ENCODE measurements around the gene MATCAP1. TPM values are rescaled to one million over a fixed set of nuclear protein-coding genes. Genes with fewer than 3 reads are reported as not detected.

Gene MATCAP1
- polyA plus RNA-seq, 4 donors, result 23.9 to 68.7 (median 45.6) TPM

DNA sequence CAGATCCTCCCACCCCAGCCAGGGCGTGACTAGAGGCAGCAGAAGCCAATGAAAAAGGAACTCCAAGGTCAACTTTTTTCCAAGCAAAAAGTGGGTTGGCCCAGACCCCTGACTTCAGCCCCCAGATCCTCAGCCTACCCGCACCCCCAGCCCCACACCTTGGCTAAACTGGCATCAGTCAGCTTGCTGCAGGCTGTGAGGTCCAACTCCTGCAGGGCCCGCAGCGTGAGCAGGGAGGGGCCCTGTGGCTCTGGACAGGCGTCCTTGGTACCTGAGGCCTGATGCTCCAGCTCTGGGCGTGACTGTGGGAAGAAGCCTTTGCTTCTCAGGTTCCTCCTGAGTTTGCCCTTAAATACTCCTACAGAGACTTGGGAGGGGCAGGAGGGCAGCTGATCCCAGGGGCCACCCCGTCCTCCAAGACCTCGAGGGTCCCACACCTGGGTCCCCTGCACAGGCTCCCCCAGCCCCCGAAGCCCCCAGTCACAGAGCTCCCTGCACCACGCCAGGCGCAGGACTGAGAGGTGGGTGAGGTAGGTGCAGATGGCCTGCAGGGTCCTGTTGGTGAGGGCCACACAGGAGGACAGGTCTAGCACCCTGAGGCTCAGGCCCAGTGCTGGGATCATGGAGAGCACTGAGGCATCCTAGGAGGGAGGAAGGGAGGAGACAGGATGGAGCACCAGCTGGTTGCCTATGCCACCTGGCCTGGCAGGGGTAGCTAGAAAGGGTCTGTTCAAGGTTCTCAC, 24.6 kb upstream of the MATCAP1 start:
- DNase-seq (ENCODE audit: low read depth in 4 of 4, low spot score in 2 of 4), result no peak

GRCh38 chr16:67207249-67208091, 23.7 kb upstream of the MATCAP1 start:
- DNase-seq (ENCODE audit: low read depth in 4 of 4, low spot score in 2 of 4), result no peak

DNA sequence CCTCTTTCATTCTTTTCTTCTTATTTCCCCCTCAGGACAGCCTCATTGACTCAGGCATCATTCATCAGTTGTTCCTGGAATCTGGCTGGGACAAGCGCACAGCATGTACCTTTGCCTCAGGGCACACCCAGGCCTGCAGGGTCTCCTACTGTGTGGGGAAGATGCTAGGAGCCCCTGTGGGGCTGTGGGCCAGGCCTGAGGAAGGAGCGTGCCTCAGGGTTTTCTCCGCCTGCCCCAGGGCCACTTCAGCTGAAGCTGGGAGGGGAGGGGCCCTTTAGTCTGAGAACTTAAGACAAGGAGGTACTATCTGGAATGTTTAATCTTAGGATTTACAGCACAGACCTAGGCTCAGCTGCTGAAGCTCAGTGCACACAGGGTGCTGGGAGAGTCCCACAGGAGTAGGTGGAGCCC, 23.1 kb upstream of the MATCAP1 start:
- no peak for DNase-seq (ENCODE audit: low read depth in 4 of 4, low spot score in 2 of 4)

DNA sequence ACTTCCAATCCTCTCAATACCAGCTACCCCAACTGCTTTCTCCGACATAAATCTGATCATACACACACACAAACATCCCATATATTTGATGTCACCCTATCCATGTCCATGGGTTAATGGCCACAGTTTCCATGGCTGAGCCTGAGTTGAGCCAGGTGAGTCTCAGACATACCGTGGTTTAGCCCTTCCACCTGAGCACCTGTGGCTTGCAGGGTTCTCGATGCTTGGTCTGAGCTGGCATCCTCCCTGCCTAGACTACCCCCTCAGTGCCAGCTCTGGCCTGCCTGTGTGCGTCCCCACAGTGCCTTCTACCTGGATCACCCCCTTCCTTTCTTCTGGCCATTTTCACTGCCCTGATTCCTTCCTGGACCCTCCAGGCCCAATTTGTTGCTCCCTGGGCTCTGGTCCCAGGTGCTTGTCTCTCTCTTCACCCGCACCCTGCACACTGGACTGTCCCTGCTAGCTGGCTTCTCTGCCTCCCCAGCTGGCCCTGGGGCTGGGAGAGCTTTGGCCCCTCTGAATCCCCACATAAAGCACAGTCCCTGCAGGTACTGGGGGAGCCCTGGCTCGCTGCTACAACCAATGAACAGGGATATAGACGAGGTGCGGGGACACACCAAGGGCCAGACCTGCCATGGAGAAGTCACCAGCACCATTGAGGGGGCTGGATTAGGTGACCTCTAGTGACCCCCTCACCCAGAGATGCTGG, 22.5 kb upstream of the MATCAP1 start:
- DNase-seq (ENCODE audit: low read depth in 4 of 4, low spot score in 2 of 4), result no peak

- no peak for DNase-seq (ENCODE audit: low read depth in 4 of 4, low spot score in 2 of 4)
Measured at GRCh38 chr16:67204076-67204475, 20.3 kb upstream of the MATCAP1 start.

DNA sequence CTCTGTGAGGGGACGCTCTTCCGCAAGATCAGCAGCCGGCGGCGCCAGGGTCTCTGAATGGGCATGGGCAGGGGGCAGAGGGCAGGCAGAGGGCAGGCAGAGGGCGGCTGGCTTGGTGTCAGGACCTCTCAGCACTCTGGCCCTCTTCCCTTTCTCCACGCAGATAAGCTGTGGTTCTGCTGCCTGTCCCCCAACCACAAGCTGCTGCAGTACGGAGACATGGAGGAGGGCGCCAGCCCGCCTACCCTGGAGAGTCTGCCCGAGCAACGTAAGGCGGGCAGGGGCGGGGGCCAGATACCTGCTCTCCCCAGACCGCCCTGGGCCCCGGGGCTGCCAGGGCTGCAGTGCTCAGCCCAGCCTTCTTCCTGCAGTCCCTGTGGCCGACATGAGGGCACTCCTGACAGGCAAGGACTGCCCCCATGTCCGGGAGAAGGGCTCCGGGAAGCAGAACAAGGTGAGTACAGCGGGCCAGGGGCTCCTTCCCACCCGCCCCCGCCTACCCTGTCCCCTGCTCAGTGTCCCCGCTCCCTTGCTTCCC, 19.3 kb upstream of the MATCAP1 start:
- DNase-seq (ENCODE audit: low read depth in 4 of 4, low spot score in 2 of 4), result no peak

GRCh38 chr16:67202426-67202825, 18.7 kb upstream of the MATCAP1 start:
- no peak for DNase-seq (ENCODE audit: low read depth in 4 of 4, low spot score in 2 of 4)

DNA sequence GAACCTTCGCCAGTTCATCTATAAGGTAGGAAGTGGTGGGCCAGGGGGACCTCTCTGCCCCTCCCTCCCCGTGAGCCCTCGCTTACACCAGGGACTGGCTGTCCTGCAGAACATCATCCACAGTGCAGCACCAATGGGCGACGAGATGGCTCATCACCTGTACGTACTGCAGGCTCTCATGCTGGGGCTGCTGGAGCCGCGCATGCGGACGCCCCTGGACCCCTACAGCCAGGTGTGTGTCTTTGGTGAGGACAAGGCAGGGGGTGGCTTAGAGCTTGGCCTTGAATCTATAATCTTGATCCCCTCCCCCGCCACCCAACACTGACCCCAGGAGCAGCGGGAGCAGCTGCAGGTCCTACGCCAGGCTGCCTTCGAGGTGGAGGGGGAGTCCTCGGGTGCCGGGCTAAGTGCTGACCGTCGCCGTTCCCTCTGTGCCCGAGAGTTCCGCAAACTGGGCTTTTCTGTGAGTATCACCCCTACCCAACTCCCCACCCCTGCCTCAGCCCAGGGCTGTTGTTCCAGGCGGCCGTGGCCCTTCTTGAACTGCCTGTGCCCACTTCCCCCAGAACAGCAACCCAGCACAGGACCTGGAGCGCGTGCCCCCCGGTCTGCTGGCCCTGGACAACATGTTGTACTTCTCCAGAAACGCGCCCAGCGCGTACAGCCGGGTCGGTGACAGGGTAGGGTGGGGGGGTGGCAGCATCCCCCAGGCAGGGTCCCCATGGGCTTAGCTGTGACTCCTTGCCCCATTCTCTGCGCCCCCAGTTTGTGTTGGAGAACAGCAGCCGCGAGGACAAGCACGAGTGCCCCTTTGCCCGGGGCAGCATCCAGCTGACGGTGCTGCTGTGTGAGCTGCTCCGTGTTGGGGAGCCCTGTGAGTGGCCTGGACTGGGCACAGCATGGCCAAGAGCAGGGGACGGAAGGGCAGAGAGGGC, 17.9 kb upstream of the MATCAP1 start:
- no peak for DNase-seq (ENCODE audit: low read depth in 4 of 4, low spot score in 2 of 4)

GRCh38 chr16:67200491-67200890, 16.7 kb upstream of the MATCAP1 start:
- DNase-seq (ENCODE audit: low read depth in 4 of 4, low spot score in 2 of 4), result no peak

GRCh38 chr16:67199808-67200198, 16.0 kb upstream of the MATCAP1 start:
- DNase-seq (ENCODE audit: low read depth in 4 of 4, low spot score in 2 of 4), result no peak

GRCh38 chr16:67199011-67199807, 15.4 kb upstream of the MATCAP1 start, which contains the start of gene ELMO3:
Gene ELMO3, plus strand, starts transcription at chr16:67199131. Its CDS starts 196 bp downstream, at chr16:67199327.
- no peak for DNase-seq (ENCODE audit: low read depth in 4 of 4, low spot score in 2 of 4)

DNA sequence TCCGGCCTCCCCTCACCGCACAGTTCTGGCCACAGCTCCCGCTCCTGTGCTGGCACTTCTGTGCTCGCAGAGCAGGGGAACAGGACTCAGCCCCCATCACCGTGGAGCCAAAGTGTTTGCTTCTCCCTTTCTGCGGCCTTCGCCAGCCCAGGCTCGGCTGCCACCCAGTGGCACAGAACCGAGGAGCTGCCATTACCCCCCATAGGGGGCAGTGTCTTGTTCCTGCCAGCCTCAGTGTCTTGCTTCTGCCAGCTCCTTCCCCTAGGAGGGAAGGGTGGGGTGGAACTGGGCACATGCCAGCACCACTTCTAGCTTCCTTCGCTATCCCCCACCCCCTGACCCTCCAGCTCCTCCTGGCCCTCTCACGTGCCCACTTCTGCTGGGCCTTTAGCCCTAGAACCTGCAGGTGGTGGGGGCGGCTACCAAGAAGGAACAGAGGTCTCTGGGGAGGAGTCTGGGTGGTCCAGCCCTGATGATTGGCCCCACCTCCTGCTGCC, 14.5 kb upstream of the MATCAP1 start:
- DNase-seq (ENCODE audit: low read depth in 4 of 4, low spot score in 2 of 4), result no peak

- no peak for DNase-seq (ENCODE audit: low read depth in 4 of 4, low spot score in 2 of 4)
Measured at GRCh38 chr16:67197704-67198103, 13.9 kb upstream of the MATCAP1 start.

GRCh38 chr16:67196881-67197280, 13.1 kb upstream of the MATCAP1 start:
- DNase-seq (ENCODE audit: low read depth in 4 of 4, low spot score in 2 of 4), result no peak

DNA sequence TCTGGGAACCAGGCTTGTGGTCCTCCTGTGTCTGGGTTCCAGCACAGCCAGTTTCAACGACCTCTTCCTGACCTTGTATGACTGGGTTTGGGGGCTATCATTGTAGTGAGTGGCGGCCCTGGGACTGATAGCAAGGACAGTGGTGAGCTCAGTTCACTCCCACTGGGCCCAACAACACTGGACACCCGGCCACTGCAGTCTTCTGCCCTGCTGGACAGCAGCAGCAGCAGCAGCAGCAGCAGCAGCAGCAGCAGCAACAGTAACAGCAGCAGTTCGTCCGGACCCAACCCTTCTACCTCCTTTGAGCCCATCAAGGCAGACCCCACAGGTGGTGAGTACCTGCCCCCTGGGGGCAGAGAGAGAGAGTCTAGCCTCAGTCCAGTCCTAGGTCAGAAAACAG, 11.9 kb upstream of the MATCAP1 start:
- no peak for DNase-seq (ENCODE audit: low read depth in 4 of 4, low spot score in 2 of 4)

DNA sequence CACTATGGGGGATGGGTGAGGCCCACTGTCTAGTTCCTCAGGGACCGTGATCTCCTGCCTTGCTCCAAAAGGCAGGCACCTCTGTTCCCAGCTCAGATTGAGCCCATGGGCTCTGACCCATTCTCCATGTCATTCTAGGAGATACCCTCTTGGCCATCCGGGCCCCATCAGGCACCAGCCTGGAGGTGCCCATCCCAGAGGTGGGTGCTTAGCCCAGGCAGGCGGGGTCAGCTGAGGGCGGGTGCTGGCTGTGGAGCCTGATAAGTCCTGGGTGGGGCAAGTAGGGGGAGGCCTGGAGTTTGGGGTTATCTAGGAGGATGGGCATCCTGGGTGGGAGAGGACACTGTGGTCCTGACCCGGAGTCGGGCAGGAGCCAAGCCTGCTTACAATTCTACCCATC, 10.5 kb upstream of the MATCAP1 start:
- no peak for DNase-seq (ENCODE audit: low read depth in 4 of 4, low spot score in 2 of 4)

DNA sequence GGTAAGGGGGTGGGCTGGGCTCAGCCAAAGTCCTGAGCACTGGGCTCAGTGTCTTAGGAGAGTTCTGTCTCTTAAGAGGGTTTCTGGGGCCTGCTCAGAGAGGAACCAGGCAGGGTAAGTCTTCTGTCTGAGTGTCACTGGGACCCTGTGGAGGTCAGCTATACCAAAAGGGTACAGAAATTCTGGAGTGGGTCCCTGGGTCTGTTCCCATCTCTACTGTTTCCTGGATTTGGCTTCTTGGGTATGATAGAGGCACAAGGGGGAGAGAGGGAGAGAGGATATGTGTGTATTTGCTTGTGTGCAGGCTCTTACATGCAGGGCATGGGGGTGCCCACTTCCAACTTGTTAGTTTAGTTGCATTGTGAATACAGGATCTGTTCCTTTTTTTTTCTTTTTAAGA, 9.8 kb upstream of the MATCAP1 start:
- no peak for DNase-seq (ENCODE audit: low read depth in 4 of 4, low spot score in 2 of 4)

GRCh38 chr16:67192781-67193361, 9.1 kb upstream of the MATCAP1 start:
- no peak for DNase-seq (ENCODE audit: low read depth in 4 of 4, low spot score in 2 of 4)

Data from left renal cortex interstitium (tissue), 4 donors.